Adipocyte (in vitro differentiated cells): Measurements from ENCODE around the gene ZCRB1.

Experiments used
- DNase-seq: peaks from one replicate; pipeline ENCODE4 v3.0.0-alpha.2; 2015; ENCODE audit warnings: low read depth
- H3K27me3 ChIP-seq: replicated peaks from 2 replicates; pipeline ENCODE4 v1.7.0; 2013; ENCODE audit warnings: mild to moderate bottlenecking, low read length, moderate library complexity; ENCODE audit not compliant: control insufficient read depth, insufficient read depth
- H3K36me3 ChIP-seq: 2 replicates; pipeline ENCODE4 v1.7.0; 2013; ENCODE audit warnings: low read length, mild to moderate bottlenecking, moderate library complexity; ENCODE audit not compliant: control insufficient read depth, insufficient read depth, severe bottlenecking
- H3K4me1 ChIP-seq: 2 replicates; pipeline ENCODE4 v1.7.0; 2013; ENCODE audit warnings: mild to moderate bottlenecking, low read length, moderate library complexity; ENCODE audit not compliant: control insufficient read depth, insufficient read depth
- H3K4me3 ChIP-seq: 2 replicates; pipeline ENCODE4 v1.7.0; 2013; ENCODE audit warnings: mild to moderate bottlenecking, low read length, moderate library complexity
- H3K9ac ChIP-seq: 2 replicates; pipeline ENCODE4 v1.7.0; 2013; ENCODE audit warnings: mild to moderate bottlenecking, low read length, moderate library complexity
- H3K9me3 ChIP-seq: 2 replicates; pipeline ENCODE4 v1.7.0; 2013; ENCODE audit warnings: mild to moderate bottlenecking, low read length, moderate library complexity; ENCODE audit not compliant: control insufficient read depth

ZCRB1 gene

GRCh38 chr12:42325653-42326474 lies at the start of gene ZCRB1, which contains the start of gene PPHLN1:
ZCRB1 (minus strand) TSS chr12:42326094; CDS start chr12:42324102, 1,992 bp downstream.
PPHLN1 (plus strand) TSS chr12:42326167; CDS start chr12:42335903, 9,736 bp downstream.
- H3K4me3 ChIP-seq: peak within 1 kb of the TSS; percentile 100
- peaks cover 21% of the 10 kb centered on the region for H3K36me3 ChIP-seq
- H3K4me1 ChIP-seq: peaks cover 27% of the 10 kb centered on the region
- peak; percentile 93 for DNase-seq
- no peaks in the 10 kb centered on the region for H3K27me3 ChIP-seq
- no peaks in the 10 kb centered on the region for H3K9me3 ChIP-seq
- H3K9ac ChIP-seq: peak within 1 kb of the TSS; percentile 97

GRCh38 chr12:42373669-42374068 lies 47.8 kb upstream of the ZCRB1 start:
- Histone ChIP-seq H3K36me3 (peaks cover 16% of the 10 kb centered on the region), H3K4me1 (no peaks in the 10 kb centered on the region), H3K9ac (no peak overlapping the region), H3K4me3 (no peak overlapping the region), H3K27me3 (no peaks in the 10 kb centered on the region), H3K9me3 (no peaks in the 10 kb centered on the region)
- no peak for DNase-seq

GRCh38 chr12:42372154-42372791 lies 46.4 kb upstream of the ZCRB1 start:
- Histone ChIP-seq H3K36me3 (peaks cover 16% of the 10 kb centered on the region), H3K9me3 (no peaks in the 10 kb centered on the region), H3K27me3 (no peaks in the 10 kb centered on the region), H3K4me1 (no peaks in the 10 kb centered on the region), H3K9ac (no peak overlapping the region), H3K4me3 (no peak overlapping the region)
- DNase-seq: peak; percentile 68

- Histone ChIP-seq H3K4me1 (no peaks in the 10 kb centered on the region), H3K9me3 (no peaks in the 10 kb centered on the region), H3K36me3 (peaks cover under 1% of the 10 kb centered on the region), H3K27me3 (no peaks in the 10 kb centered on the region), H3K9ac (no peak overlapping the region), H3K4me3 (no peak overlapping the region)
- DNase-seq: no peak
Measured at GRCh38 chr12:42370013-42370412, 44.1 kb upstream of the ZCRB1 start.

- no peaks in the 10 kb centered on the region for H3K4me1 ChIP-seq
- peaks cover 4% of the 10 kb centered on the region for H3K36me3 ChIP-seq
- H3K4me3 ChIP-seq: no peak overlapping the region
- H3K9ac ChIP-seq: no peak overlapping the region
- H3K27me3 ChIP-seq: no peaks in the 10 kb centered on the region
- H3K9me3 ChIP-seq: no peaks in the 10 kb centered on the region
- no peak for DNase-seq
Measured at GRCh38 chr12:42365486-42365885, 39.6 kb upstream of the ZCRB1 start.

GRCh38 chr12:42364692-42365091 lies 38.8 kb upstream of the ZCRB1 start:
- no peak overlapping the region for H3K9ac ChIP-seq
- H3K36me3 ChIP-seq: peaks cover 4% of the 10 kb centered on the region
- no peaks in the 10 kb centered on the region for H3K4me1 ChIP-seq
- DNase-seq: no peak
- H3K4me3 ChIP-seq: no peak overlapping the region
- no peaks in the 10 kb centered on the region for H3K27me3 ChIP-seq
- no peaks in the 10 kb centered on the region for H3K9me3 ChIP-seq

GRCh38 chr12:42362647-42363260 lies 36.9 kb upstream of the ZCRB1 start:
- no peak for DNase-seq
- H3K36me3 ChIP-seq: peaks cover 4% of the 10 kb centered on the region

GRCh38 chr12:42361909-42362646 lies 36.2 kb upstream of the ZCRB1 start:
- H3K27me3 ChIP-seq: no peaks in the 10 kb centered on the region
- H3K4me1 ChIP-seq: no peaks in the 10 kb centered on the region
- no peak overlapping the region for H3K9ac ChIP-seq
- no peak overlapping the region for H3K4me3 ChIP-seq
- peaks cover 7% of the 10 kb centered on the region for H3K36me3 ChIP-seq
- no peaks in the 10 kb centered on the region for H3K9me3 ChIP-seq
- DNase-seq: no peak

More at GRCh38 chr12:42362647-42363260, 36.9 kb upstream of the ZCRB1 start:
- H3K4me3 ChIP-seq: no peak overlapping the region
- H3K27me3 ChIP-seq: no peaks in the 10 kb centered on the region
- H3K9ac ChIP-seq: no peak overlapping the region
- H3K4me1 ChIP-seq: no peaks in the 10 kb centered on the region
- no peaks in the 10 kb centered on the region for H3K9me3 ChIP-seq

GRCh38 chr12:42360747-42361403 lies 35.0 kb upstream of the ZCRB1 start:
- no peaks in the 10 kb centered on the region for H3K27me3 ChIP-seq
- no peak overlapping the region for H3K9ac ChIP-seq
- no peaks in the 10 kb centered on the region for H3K4me1 ChIP-seq
- peaks cover 18% of the 10 kb centered on the region for H3K36me3 ChIP-seq
- H3K4me3 ChIP-seq: no peak overlapping the region
- DNase-seq: no peak
- H3K9me3 ChIP-seq: no peaks in the 10 kb centered on the region

- Histone ChIP-seq H3K36me3 (peaks cover 21% of the 10 kb centered on the region), H3K4me1 (no peaks in the 10 kb centered on the region), H3K4me3 (no peak overlapping the region), H3K27me3 (no peaks in the 10 kb centered on the region), H3K9me3 (no peaks in the 10 kb centered on the region), H3K9ac (no peak overlapping the region)
- DNase-seq: no peak
Measured at GRCh38 chr12:42356344-42356743, 30.4 kb upstream of the ZCRB1 start.
